Sigmoid colon (tissue), 4 donors: Measurements from ENCODE around the gene GYPC.

Experiments used
- CTCF ChIP-seq, 4 experiments: fragments of 450-650 bp in 3 of 4; fragments of 200-600 bp in 1 of 4; IDR thresholded peaks; one replicate each; pipeline ENCODE4 v1.5.1; 2016 to 2019; ENCODE audit warnings: antibody characterized with exemption in 4 of 4, mild to moderate bottlenecking in 3 of 4, moderate library complexity in 2 of 4
- EP300 ChIP-seq, 4 donors: sonication (generic); formaldehyde crosslinking; IDR thresholded peaks; one replicate each; pipeline ENCODE4 v1.6.1; 2017; ENCODE audit warnings: antibody characterized with exemption in 4 of 4
- POLR2A ChIP-seq, 2 donors: fragments of 450-650 bp; IDR thresholded peaks; one replicate each; pipeline ENCODE4 v1.6.1; 2016; ENCODE audit warnings: antibody characterized with exemption in 2 of 2, mild to moderate bottlenecking in 2 of 2, moderate library complexity in 2 of 2

GRCh38 chr2:126732682-126733245 lies 76.8 kb downstream of the GYPC start:
- TF ChIP-seq POLR2A (IDR thresholded peaks at IDR 0.05): no peak
- TF ChIP-seq CTCF (IDR thresholded peaks at IDR 0.05): no peak
- TF ChIP-seq EP300 (IDR thresholded peaks at IDR 0.05): no peak
